Mammary epithelial cell (primary cell): ENCODE results near the gene OLA1.

Source experiments
- CTCF ChIP-seq, 2 donors: IDR thresholded peaks in 1 of 2; conservative IDR thresholded peaks in 1 of 2; 2 replicates each; pipeline ENCODE4 v1.5.1; 2011 to 2012; ENCODE audit warnings: inconsistent platforms in 2 of 2, low read length in 2 of 2, mild to moderate bottlenecking in 2 of 2, control low read depth in 1 of 2, low read depth in 1 of 2; ENCODE audit not compliant: insufficient read depth in 1 of 2; ENCODE audit errors: extremely low read depth in 1 of 2
- EZH2 ChIP-seq: IDR thresholded peaks from 2 replicates; pipeline ENCODE4 v1.6.1; 2012; ENCODE audit warnings: low read length, inconsistent platforms, borderline replicate concordance

- TF ChIP-seq CTCF (conservative IDR thresholded peaks at IDR 0.05 in 1 of 2, IDR thresholded peaks at IDR 0.05 in 1 of 2; ENCODE audit: extremely low read depth in 1 of 2, insufficient read depth in 1 of 2, low read depth in 1 of 2, low read length in 2 of 2) (no peak), EZH2 (no peak)
Measured at GRCh38 chr2:174090476-174090875, 157.9 kb downstream of the OLA1 start.
